ENCODE data around the gene ITPKB.

DNA sequence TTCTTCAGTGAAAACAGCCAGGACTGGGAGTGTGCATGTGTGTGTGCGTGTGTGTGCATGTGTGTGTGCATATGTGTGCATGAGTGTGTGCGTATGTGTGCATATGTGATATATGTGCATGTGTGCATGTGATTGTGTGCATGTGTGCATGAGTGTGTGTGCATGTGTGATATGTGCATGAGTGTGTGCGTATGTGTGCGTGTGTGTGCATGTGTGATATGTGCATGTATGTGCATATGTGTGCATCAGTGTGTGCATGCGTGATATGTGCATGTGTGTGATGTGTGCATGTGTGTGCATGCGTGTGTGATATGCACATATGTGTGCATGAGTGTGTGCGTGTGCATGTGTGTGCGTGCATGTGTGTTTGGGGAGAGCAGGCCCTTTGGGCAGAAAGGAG is 89.8 kb downstream of the ITPKB start:
- TF ChIP-seq, protein P1, sequence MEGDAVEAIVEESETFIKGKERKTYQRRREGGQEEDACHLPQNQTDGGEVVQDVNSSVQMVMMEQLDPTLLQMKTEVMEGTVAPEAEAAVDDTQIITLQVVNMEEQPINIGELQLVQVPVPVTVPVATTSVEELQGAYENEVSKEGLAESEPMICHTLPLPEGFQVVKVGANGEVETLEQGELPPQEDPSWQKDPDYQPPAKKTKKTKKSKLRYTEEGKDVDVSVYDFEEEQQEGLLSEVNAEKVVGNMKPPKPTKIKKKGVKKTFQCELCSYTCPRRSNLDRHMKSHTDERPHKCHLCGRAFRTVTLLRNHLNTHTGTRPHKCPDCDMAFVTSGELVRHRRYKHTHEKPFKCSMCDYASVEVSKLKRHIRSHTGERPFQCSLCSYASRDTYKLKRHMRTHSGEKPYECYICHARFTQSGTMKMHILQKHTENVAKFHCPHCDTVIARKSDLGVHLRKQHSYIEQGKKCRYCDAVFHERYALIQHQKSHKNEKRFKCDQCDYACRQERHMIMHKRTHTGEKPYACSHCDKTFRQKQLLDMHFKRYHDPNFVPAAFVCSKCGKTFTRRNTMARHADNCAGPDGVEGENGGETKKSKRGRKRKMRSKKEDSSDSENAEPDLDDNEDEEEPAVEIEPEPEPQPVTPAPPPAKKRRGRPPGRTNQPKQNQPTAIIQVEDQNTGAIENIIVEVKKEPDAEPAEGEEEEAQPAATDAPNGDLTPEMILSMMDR (IDR thresholded peaks at IDR 0.05): no peak
- TF ChIP-seq EZH2 (IDR thresholded peaks at IDR 0.05): no peak
